Karpas-422 (cell line): ENCODE results near the gene NKD1. TPM values are rescaled to one million over a fixed set of nuclear protein-coding genes. Genes with fewer than 3 reads are reported as not detected.

Experiments
- DNase-seq: peaks from one replicate; pipeline ENCODE4 v3.0.0-alpha.2; 2015
- H2AFZ ChIP-seq: fragments of 200-600 bp; sonication (generic); 2 replicates; pipeline ENCODE4 v1.6.1; 2014; ENCODE audit warnings: antibody characterized with exemption, low read length, mixed read lengths
- H3K27ac ChIP-seq: fragments of 200-600 bp; sonication (generic); 2 replicates; pipeline ENCODE4 v1.5.1; 2014; ENCODE audit warnings: mild to moderate bottlenecking, low read length, moderate library complexity
- H3K27me3 ChIP-seq: fragments of 200-600 bp; sonication (generic); 2 replicates; pipeline ENCODE4 v1.6.1; 2014; ENCODE audit warnings: low read length, mixed read lengths
- H3K36me3 ChIP-seq: fragments of 200-600 bp; sonication (generic); 2 replicates; pipeline ENCODE4 v1.6.1; 2014; ENCODE audit warnings: low read length, mixed read lengths; ENCODE audit not compliant: insufficient read depth
- H3K4me1 ChIP-seq: fragments of 200-600 bp; sonication (generic); 2 replicates; pipeline ENCODE4 v1.6.1; 2014; ENCODE audit warnings: mild to moderate bottlenecking, low read length, mixed read lengths
- H3K4me2 ChIP-seq: fragments of 200-600 bp; sonication (generic); 2 replicates; pipeline ENCODE4 v1.6.1; 2014; ENCODE audit warnings: low read length, low read depth, mild to moderate bottlenecking; ENCODE audit not compliant: poor library complexity, severe bottlenecking
- H3K4me3 ChIP-seq: fragments of 200-600 bp; sonication (generic); 2 replicates; pipeline ENCODE4 v1.5.1; 2014; ENCODE audit warnings: mild to moderate bottlenecking, antibody characterized with exemption, low read length, mixed read lengths
- H3K79me2 ChIP-seq: fragments of 200-600 bp; sonication (generic); 2 replicates; pipeline ENCODE4 v1.6.1; 2014; ENCODE audit warnings: mild to moderate bottlenecking, low read length, mixed read lengths
- H3K9ac ChIP-seq: fragments of 200-600 bp; sonication (generic); 2 replicates; pipeline ENCODE4 v1.6.0; 2014; ENCODE audit warnings: low read length
- H3K9me2 ChIP-seq: fragments of 200-600 bp; sonication (generic), shearing (Covaris generic); replicated peaks from 2 replicates; pipeline ENCODE4 v1.6.0; 2014; ENCODE audit warnings: mild to moderate bottlenecking, low read length, moderate library complexity; ENCODE audit not compliant: insufficient read depth
- H3K9me3 ChIP-seq: fragments of 300-700, 200-600 bp; sonication (generic); 2 replicates; pipeline ENCODE4 v1.6.1; 2014; ENCODE audit warnings: low read length, mixed read lengths
- H4K20me1 ChIP-seq: fragments of 200-600 bp; sonication (generic); 2 replicates; pipeline ENCODE4 v1.6.1; 2014; ENCODE audit warnings: mild to moderate bottlenecking, antibody characterized with exemption, low read length, low read depth; ENCODE audit not compliant: insufficient read depth
- total RNA-seq: library from RNA; depleted of rRNA; stranded (reverse); fragments of >200 nt; shearing (Covaris generic); gene quantifications from 2 replicates; pipeline ENCODE4 v1.2.3, GENCODE V29; 2014; ENCODE audit warnings: low replicate concordance

Gene NKD1
- total RNA-seq, 1 experiment from 2014 or later, result not detected

- no peaks in the 10 kb centered on the region for H3K9me2 ChIP-seq
- H3K27ac ChIP-seq, result no peak overlapping the region
- H3K27me3 ChIP-seq, result no peaks in the 10 kb centered on the region
- DNase-seq, result no peak
- H2AFZ ChIP-seq, result no peak overlapping the region
- H3K9me3 ChIP-seq, result no peaks in the 10 kb centered on the region
- no peaks in the 10 kb centered on the region for H3K36me3 ChIP-seq
- H3K9ac ChIP-seq, result no peak overlapping the region
- no peaks in the 10 kb centered on the region for H3K79me2 ChIP-seq
- H3K4me3 ChIP-seq, result no peak overlapping the region
- H4K20me1 ChIP-seq, result no peaks in the 10 kb centered on the region
- H3K4me2 ChIP-seq, result no peak overlapping the region
- H3K4me1 ChIP-seq, result no peaks in the 10 kb centered on the region
Observed at GRCh38 chr16:50664270-50664669, 116.1 kb downstream of the NKD1 start.

GRCh38 chr16:50665128-50665878, 117.1 kb downstream of the NKD1 start:
- H3K9me2 ChIP-seq, result no peaks in the 10 kb centered on the region
- no peaks in the 10 kb centered on the region for H3K36me3 ChIP-seq
- peak overlapping the region; percentile 44 for H3K4me2 ChIP-seq
- H3K9ac ChIP-seq, result no peak overlapping the region
- no peaks in the 10 kb centered on the region for H3K4me1 ChIP-seq
- H3K27ac ChIP-seq, result no peak overlapping the region
- no peaks in the 10 kb centered on the region for H3K79me2 ChIP-seq
- no peaks in the 10 kb centered on the region for H3K9me3 ChIP-seq
- DNase-seq, result peak; percentile 89
- H4K20me1 ChIP-seq, result no peaks in the 10 kb centered on the region
- no peaks in the 10 kb centered on the region for H3K27me3 ChIP-seq
- no peak overlapping the region for H3K4me3 ChIP-seq
- no peak overlapping the region for H2AFZ ChIP-seq

- no peaks in the 10 kb centered on the region for H4K20me1 ChIP-seq
- H3K4me2 ChIP-seq, result peak overlapping the region; percentile 42
- peak overlapping the region; percentile 35; the same call in 1 of the 2 replicates for H3K4me3 ChIP-seq
- peaks cover 8% of the 10 kb centered on the region for H3K9me3 ChIP-seq
- no peaks in the 10 kb centered on the region for H3K4me1 ChIP-seq
- H3K36me3 ChIP-seq, result peaks cover 1% of the 10 kb centered on the region; the same call in 1 of the 2 replicates
- H3K9me2 ChIP-seq, result no peaks in the 10 kb centered on the region
- no peaks in the 10 kb centered on the region for H3K79me2 ChIP-seq
- no peaks in the 10 kb centered on the region for H3K27me3 ChIP-seq
- no peak overlapping the region for H3K27ac ChIP-seq
- H3K9ac ChIP-seq, result no peak overlapping the region; the same call in 1 of the 2 replicates
- H2AFZ ChIP-seq, result peak overlapping the region; percentile 67; the same call in 1 of the 2 replicates
- no peak for DNase-seq
Observed at GRCh38 chr16:50666658-50667496, 118.7 kb downstream of the NKD1 start.

- no peaks in the 10 kb centered on the region for H3K9me2 ChIP-seq
- no peaks in the 10 kb centered on the region for H3K79me2 ChIP-seq
- no peaks in the 10 kb centered on the region for H3K27me3 ChIP-seq
- no peaks in the 10 kb centered on the region for H3K4me1 ChIP-seq
- no peaks in the 10 kb centered on the region for H4K20me1 ChIP-seq
- peaks cover 3% of the 10 kb centered on the region; the same call in 1 of the 2 replicates for H3K36me3 ChIP-seq
- peaks cover 16% of the 10 kb centered on the region for H3K9me3 ChIP-seq
- no peak overlapping the region for H3K9ac ChIP-seq
- DNase-seq, result no peak
- H3K27ac ChIP-seq, result no peak overlapping the region
- no peak overlapping the region for H3K4me3 ChIP-seq
- H2AFZ ChIP-seq, result no peak overlapping the region
- no peak overlapping the region for H3K4me2 ChIP-seq
Observed at GRCh38 chr16:50667497-50668367, 119.5 kb downstream of the NKD1 start.

- Histone ChIP-seq H3K79me2 (no peaks in the 10 kb centered on the region), H3K9ac (no peak overlapping the region), H3K9me2 (no peaks in the 10 kb centered on the region), H2AFZ (no peak overlapping the region), H3K4me2 (no peak overlapping the region), H3K4me1 (no peaks in the 10 kb centered on the region), H3K27ac (no peak overlapping the region), H3K9me3 (peaks cover 17% of the 10 kb centered on the region), H3K27me3 (no peaks in the 10 kb centered on the region), H3K36me3 (peaks cover 3% of the 10 kb centered on the region; the same call in 1 of the 2 replicates), H4K20me1 (no peaks in the 10 kb centered on the region), H3K4me3 (no peak overlapping the region)
- DNase-seq, result no peak
Observed at GRCh38 chr16:50668368-50669008, 120.3 kb downstream of the NKD1 start.

GRCh38 chr16:50669741-50670140, 121.5 kb downstream of the NKD1 start:
- Histone ChIP-seq H3K27me3 (no peaks in the 10 kb centered on the region), H3K9me2 (no peaks in the 10 kb centered on the region), H3K4me3 (no peak overlapping the region), H3K4me1 (no peaks in the 10 kb centered on the region), H3K79me2 (no peaks in the 10 kb centered on the region), H2AFZ (no peak overlapping the region), H4K20me1 (no peaks in the 10 kb centered on the region), H3K9me3 (peaks cover 17% of the 10 kb centered on the region), H3K27ac (no peak overlapping the region), H3K9ac (no peak overlapping the region), H3K36me3 (peaks cover 11% of the 10 kb centered on the region), H3K4me2 (no peak overlapping the region)
- no peak for DNase-seq

GRCh38 chr16:50670476-50670875, 122.3 kb downstream of the NKD1 start:
- Histone ChIP-seq H2AFZ (no peak overlapping the region), H3K27ac (no peak overlapping the region), H4K20me1 (no peaks in the 10 kb centered on the region), H3K9me3 (peaks cover 17% of the 10 kb centered on the region), H3K4me3 (no peak overlapping the region), H3K4me1 (no peaks in the 10 kb centered on the region), H3K36me3 (peaks cover 13% of the 10 kb centered on the region), H3K79me2 (no peaks in the 10 kb centered on the region), H3K9ac (no peak overlapping the region), H3K4me2 (no peak overlapping the region), H3K9me2 (no peaks in the 10 kb centered on the region), H3K27me3 (no peaks in the 10 kb centered on the region)
- DNase-seq, result no peak
